ENCODE data around the gene SERGEF.

The SERGEF gene

DNA sequence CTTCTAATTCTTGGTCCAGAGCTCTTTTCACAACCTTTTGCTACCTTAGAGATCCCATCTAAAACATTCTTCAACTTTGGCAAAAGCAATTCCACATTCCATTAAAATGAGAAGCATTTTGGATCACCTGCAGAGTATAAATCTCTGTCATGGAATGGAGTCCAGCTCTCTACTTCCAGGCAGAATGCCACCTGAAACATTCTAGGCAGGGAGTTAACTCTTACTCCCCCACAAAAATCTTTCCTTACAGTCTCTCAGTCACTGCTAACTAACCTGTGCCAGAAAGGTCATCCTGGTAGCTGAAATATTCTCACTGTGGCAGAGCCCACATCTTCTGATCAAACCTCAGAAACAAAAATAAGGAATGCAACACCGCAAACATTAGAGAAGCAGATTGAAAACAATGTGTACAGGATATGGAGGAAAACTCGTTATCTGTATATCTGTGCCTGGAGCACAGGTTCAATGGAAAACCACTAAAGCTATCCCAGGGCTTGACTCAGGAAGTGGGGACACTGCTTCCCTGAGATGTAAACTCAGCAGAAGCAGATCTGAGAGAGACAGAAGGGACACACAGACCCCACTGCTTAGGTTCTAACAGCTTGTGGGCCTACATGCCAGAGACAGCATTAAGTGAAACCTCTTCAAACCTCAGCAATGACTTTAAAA lies 199.3 kb downstream of the SERGEF start:
- TF ChIP-seq, protein P1, sequence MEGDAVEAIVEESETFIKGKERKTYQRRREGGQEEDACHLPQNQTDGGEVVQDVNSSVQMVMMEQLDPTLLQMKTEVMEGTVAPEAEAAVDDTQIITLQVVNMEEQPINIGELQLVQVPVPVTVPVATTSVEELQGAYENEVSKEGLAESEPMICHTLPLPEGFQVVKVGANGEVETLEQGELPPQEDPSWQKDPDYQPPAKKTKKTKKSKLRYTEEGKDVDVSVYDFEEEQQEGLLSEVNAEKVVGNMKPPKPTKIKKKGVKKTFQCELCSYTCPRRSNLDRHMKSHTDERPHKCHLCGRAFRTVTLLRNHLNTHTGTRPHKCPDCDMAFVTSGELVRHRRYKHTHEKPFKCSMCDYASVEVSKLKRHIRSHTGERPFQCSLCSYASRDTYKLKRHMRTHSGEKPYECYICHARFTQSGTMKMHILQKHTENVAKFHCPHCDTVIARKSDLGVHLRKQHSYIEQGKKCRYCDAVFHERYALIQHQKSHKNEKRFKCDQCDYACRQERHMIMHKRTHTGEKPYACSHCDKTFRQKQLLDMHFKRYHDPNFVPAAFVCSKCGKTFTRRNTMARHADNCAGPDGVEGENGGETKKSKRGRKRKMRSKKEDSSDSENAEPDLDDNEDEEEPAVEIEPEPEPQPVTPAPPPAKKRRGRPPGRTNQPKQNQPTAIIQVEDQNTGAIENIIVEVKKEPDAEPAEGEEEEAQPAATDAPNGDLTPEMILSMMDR (IDR thresholded peaks at IDR 0.05), result no peak

DNA sequence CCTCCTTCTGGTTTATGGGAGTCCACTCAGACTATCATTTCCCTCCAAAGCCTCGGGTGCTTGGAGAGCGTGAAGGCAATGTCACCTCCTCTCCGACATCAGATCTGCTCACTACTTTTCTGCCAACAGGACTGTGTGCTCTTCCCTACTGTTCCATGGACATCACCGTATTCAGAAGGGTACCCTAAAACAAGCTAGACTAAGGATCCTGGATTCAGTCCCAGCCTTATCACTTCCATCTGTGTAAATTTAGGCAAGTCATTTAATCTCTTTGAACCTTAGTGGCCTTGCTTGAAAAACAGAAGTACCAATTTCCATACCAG lies 200.0 kb downstream of the SERGEF start:
- TF ChIP-seq, protein P1 (IDR thresholded peaks at IDR 0.05), result no peak

DNA sequence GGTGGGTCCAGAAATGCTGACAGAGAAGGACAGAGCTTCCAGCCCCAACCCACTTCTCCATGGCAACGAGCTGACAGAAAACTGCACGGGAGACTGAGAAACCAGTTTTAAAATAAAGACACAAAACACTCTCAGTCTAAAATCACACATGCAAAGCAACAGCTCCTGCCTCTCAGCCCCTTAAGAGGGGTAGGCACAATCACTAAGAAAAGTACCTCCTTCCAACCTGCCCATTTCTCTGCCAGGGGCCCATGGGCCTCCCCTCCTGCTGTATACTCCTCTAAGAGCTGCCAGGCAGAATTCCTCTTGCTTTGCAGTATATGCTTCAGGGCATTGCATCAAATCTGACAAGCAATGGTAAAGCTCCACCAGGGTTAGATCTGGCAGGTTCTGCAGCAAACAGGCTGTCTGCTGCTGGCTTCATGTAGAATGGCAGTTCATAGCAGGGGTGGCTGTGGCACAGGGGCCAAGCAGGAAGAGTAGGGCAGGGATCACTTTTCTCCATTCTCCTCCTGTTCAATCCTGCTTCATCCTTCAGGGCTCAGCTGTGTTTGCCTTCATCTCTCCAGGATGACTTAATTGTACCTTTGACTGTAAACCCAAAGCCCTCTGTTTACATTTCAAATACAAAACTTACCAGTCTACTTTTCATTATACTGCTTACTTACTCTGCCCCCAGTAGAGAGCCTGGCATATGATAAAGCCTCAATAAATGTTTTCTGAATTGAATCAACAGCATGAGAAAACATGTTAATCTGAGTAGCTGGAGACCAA lies 200.6 kb downstream of the SERGEF start:
- TF ChIP-seq, protein P1 (IDR thresholded peaks at IDR 0.05), result no peak

DNA sequence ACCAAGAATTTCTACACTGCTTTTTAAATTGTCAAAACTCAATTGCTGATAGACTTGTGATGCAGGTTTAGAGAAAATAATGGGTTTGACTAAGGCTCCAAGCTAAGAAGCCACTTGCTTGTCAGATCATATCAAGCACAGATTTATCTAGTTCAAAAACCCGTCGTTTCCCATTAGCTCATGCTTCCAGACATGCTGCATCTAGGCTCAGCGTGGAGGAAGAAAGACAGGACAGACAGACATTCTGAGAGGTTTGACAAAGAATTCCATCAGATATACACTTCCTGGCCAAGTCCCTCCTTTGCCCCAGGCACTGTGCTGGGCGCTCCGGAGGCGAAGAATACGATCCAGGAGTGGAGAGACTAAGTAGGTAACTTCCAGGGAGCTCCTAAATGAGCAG lies 201.5 kb downstream of the SERGEF start:
- TF ChIP-seq, protein P1 (IDR thresholded peaks at IDR 0.05), result no peak

DNA sequence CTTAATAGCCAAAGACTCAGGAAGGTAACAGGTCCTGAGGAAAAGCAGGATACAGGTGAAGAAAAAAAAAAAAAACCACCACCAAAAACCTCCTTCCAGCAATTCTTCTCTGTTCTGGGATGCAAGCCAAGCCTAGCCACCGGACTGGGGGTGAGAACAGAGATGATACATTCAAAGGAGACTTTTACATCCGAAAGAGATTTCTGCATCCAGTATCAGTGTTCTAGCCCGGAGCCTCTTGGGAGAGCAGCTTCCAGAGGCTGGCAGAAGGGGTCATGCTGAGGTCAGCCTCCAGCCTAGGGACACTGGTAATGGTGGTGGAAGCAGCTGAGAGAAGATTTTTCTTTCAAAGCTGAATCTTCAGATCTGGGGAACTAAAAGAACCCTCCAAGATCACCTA lies 202.1 kb downstream of the SERGEF start:
- TF ChIP-seq, protein P1 (IDR thresholded peaks at IDR 0.05), result no peak

DNA sequence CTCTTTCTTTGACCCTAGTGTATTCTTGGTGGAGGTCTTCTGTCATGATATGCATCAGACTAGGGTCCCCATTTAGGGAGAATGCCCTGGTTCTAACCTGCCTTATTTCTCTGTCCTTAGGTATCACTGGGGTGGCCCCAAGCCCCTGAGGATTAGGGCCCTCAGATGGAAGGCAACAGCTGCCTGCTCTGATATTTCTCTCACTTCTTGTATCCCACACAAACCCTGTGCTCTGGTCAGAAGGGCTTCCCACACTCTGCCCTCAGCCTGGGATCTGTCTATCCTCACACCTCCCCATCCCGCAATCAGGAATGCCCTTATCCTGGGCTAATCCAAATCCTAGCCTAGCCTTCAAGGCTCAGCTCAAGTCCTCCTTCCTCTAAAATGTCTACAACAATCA lies 202.8 kb downstream of the SERGEF start:
- TF ChIP-seq, protein P1 (IDR thresholded peaks at IDR 0.05), result no peak

DNA sequence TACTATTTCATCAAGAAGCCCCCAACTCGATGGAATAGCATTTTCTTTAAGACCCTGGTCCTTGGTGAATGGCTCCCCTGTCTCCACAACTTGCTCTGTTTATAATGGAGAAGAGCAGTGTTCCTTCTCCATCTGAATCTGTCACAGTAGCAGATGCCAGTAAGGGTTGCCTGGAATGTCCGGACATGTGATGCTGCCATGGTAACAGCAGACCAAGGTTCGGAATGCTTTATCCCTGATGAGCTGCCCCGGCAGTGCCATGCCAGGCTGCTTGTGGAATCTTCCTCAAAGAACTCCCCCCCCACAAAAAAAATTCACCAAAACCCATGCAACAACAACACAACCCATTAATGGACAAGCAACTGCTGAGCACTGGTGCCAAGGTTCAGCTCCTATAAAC lies 205.8 kb downstream of the SERGEF start:
- TF ChIP-seq, protein P1 (IDR thresholded peaks at IDR 0.05), result no peak
